Right lobe of liver (tissue), 6 donors: ENCODE data around the gene CCT4. TPM values are rescaled to one million over a fixed set of nuclear protein-coding genes. Genes with fewer than 3 reads are reported as not detected.
"Not testable (repeated sequence)": the region's sequence is repeated elsewhere in the genome, so short reads cannot be mapped to it uniquely, and the experiment has no call there.

Source experiments
- ATAC-seq, 4 donors: fragments of 200-7000 bp; cut with Tn5 transposase; one replicate each; pipeline ENCODE4 v1.9.1; 2020; ENCODE audit warnings: mild to moderate bottlenecking in 4 of 4, moderate library complexity in 4 of 4
- DNase-seq, 3 donors: peaks; one replicate each; pipeline ENCODE4 v3.0.0-alpha.2; 2020
- H3K27ac ChIP-seq, 3 donors: fragments of 200-600 bp; one replicate each; pipeline ENCODE4 v1.8.0; 2022
- H3K27me3 ChIP-seq, 2 donors: fragments of 200-600 bp; one replicate each; pipeline ENCODE4 v1.8.0; 2022
- H3K36me3 ChIP-seq, 4 donors: fragments of 200-600 bp; sonication (generic) in 1 of 4; one replicate each; pipeline versions ENCODE4 v1.5.1 to v1.8.0; 2017 to 2022; ENCODE audit warnings: control low read depth in 1 of 4
- H3K4me1 ChIP-seq, 4 donors: fragments of 200-600 bp; sonication (generic) in 1 of 4; one replicate each; pipeline versions ENCODE4 v1.5.1 to v1.8.0; 2017 to 2022; ENCODE audit warnings: control low read depth in 1 of 4
- H3K4me3 ChIP-seq, 3 donors: fragments of 200-600 bp; one replicate each; pipeline ENCODE4 v1.8.0; 2022
- H3K9me3 ChIP-seq, 4 donors: fragments of 200-600 bp; sonication (generic) in 1 of 4; one replicate each; pipeline versions ENCODE4 v1.5.1 to v1.8.0; 2017 to 2022; ENCODE audit warnings: control low read depth in 1 of 4
- CTCF ChIP-seq, 4 donors: fragments of 200-600 bp in 3 of 4; fragments of 450-650 bp in 1 of 4; IDR thresholded peaks; one replicate each; pipeline versions ENCODE4 v1.5.1 to v1.8.0; 2016 to 2022; ENCODE audit warnings: antibody characterized with exemption in 4 of 4, mild to moderate bottlenecking in 2 of 4
- POLR2A ChIP-seq: fragments of 450-650 bp; IDR thresholded peaks from one replicate; pipeline ENCODE4 v1.6.1; 2017; ENCODE audit warnings: antibody characterized with exemption, mild to moderate bottlenecking
- WGBS: methylation state at CpG from one replicate; pipeline ENCODE4 v1.1.6; 2018; ENCODE audit warnings: low coverage, low lambda C conversion rate; ENCODE audit not compliant: insufficient coverage; ENCODE audit errors: missing lambda C conversion rate; 5-methylcytosine and 5-hydroxymethylcytosine counted together
- intact Hi-C, 2 donors: fragments of 100-400 bp; cut with DNase I; formaldehyde crosslinking; loops; one replicate each; pipeline versions ENCODE4 v1.11.2 to v1.14.1; 2022
- total RNA-seq, 6 experiments: library from RNA; depleted of rRNA in 2 of 6; stranded (reverse); fragments of >200 nt in 2 of 6; fragmentation: NEBNext Ultra II Directional in 3 of 6; extraction: Animal tissue kit (Norgen Biotek cat#: 25700) in 3 of 6; gene quantifications; one replicate each; pipeline versions ENCODE4 v1.1.0 to v1.2.4, GENCODE V29; 2016 to 2023
- donor health status: DM: no; HTN: yes; CAD: no.
- donor health status: DM: no; HTN: no; CAD: no.
- donor health status: DM: no; HTN: no; CAD: no.
- donor health status: DM: no; HTN: yes; CAD: no.
- donor health status: DM: no; HTN: yes; CAD: no.

Gene CCT4
- total RNA-seq, 6 experiments from 2014 or later, result 46.0 to 72.2 (median 53.1) TPM

- peaks cover 5 to 96% (median 55%) of the 10 kb centered on the region in 4 donors for H3K36me3 ChIP-seq
- TF ChIP-seq CTCF (IDR thresholded peaks at IDR 0.05) (no peak), POLR2A (no peak)
Measured at GRCh38 chr2:61876400-61876799, 12.1 kb downstream of the CCT4 start.

GRCh38 chr2:61866482-61867089 lies 21.9 kb downstream of the CCT4 start:
- H3K4me1 ChIP-seq, DNase-seq, H3K9me3 ChIP-seq, H3K27ac ChIP-seq, intact Hi-C loops, H3K27me3 ChIP-seq, ATAC-seq, H3K4me3 ChIP-seq: not testable (repeated sequence)
- peaks cover 0 to 56% (median 30%) of the 10 kb centered on the region in 4 donors for H3K36me3 ChIP-seq
- 88% methylated on average over 4 of the region's 14 CpGs for WGBS

More at GRCh38 chr2:61876400-61876799, 12.1 kb downstream of the CCT4 start:
- H3K4me1 ChIP-seq, result no peaks in the 10 kb centered on the region
- no peaks in the 10 kb centered on the region for H3K9me3 ChIP-seq
- DNase-seq, result no peak
- H3K4me3 ChIP-seq, result no peak overlapping the region
- no peak overlapping the region for H3K27ac ChIP-seq
- no peaks in the 10 kb centered on the region for H3K27me3 ChIP-seq
- intact Hi-C loops, result no loop called here
- 100% methylated on average over 1 of the region's 1 CpG for whole genome bisulfite sequencing
- no peak for ATAC-seq

- H3K27me3 ChIP-seq, result no peaks in the 10 kb centered on the region
- 96% methylated on average over 4 of the region's 5 CpGs for WGBS
- no peak for ATAC-seq
Measured at GRCh38 chr2:61862085-61862484, 26.4 kb downstream of the CCT4 start.

GRCh38 chr2:61857224-61857623 lies 31.2 kb downstream of the CCT4 start:
- DNase-seq (no peak), ATAC-seq (no peak)
- Histone ChIP-seq H3K27ac (no peak overlapping the region), H3K4me3 (no peak overlapping the region), H3K36me3 (no peaks in the 10 kb centered on the region), H3K9me3 (no peaks in the 10 kb centered on the region), H3K27me3 (no peaks in the 10 kb centered on the region), H3K4me1 (no peaks in the 10 kb centered on the region)
- TF ChIP-seq CTCF (IDR thresholded peaks at IDR 0.05) (no peak), POLR2A (no peak)
- 83% methylated on average over 3 of the region's 3 CpGs for WGBS
- intact Hi-C loops, result no loop called here

More at GRCh38 chr2:61862085-61862484, 26.4 kb downstream of the CCT4 start:
- Histone ChIP-seq H3K36me3 (peaks cover 0 to 13% (median 8%) of the 10 kb centered on the region in 4 donors), H3K9me3 (no peaks in the 10 kb centered on the region), H3K27ac (no peak overlapping the region), H3K4me1 (no peaks in the 10 kb centered on the region), H3K4me3 (no peak overlapping the region)
- DNase-seq, result no peak
- TF ChIP-seq CTCF (IDR thresholded peaks at IDR 0.05), result no peak
- no peak for TF ChIP-seq POLR2A
- intact Hi-C loops, result no loop called here

GRCh38 chr2:61855318-61855613 lies 33.2 kb downstream of the CCT4 start:
- H3K4me1 ChIP-seq, result no peaks in the 10 kb centered on the region
- H3K36me3 ChIP-seq, result no peaks in the 10 kb centered on the region
- peak in 2 of 4 donors; percentile 7 to 19 for ATAC-seq
- 12% methylated on average over 8 of the region's 9 CpGs for WGBS
- TF ChIP-seq POLR2A (no peak), CTCF (IDR thresholded peaks at IDR 0.05) (no peak)
- H3K27ac ChIP-seq, result peak overlapping the region in 2 of 3 donors; percentile 24 to 58
- intact Hi-C loops, result no loop called here
- H3K9me3 ChIP-seq, result no peaks in the 10 kb centered on the region
- peak in 2 of 3 donors; percentile 21 to 57 for DNase-seq
- peak overlapping the region; percentile 67 to 92 (median 75) for H3K4me3 ChIP-seq
- no peaks in the 10 kb centered on the region for H3K27me3 ChIP-seq
